Coronary artery (tissue), 2 donors: ENCODE results near the gene CTH.

Experiments used
- DNase-seq: peaks from one replicate; pipeline ENCODE4 v3.0.0-alpha.2; 2017; ENCODE audit warnings: low spot score
- H3K27ac ChIP-seq, 2 donors: fragments of 200-600 bp; sonication (generic); one replicate each; pipeline ENCODE4 v1.5.1; 2016 to 2019
- H3K4me3 ChIP-seq: fragments of 200-600 bp; sonication (generic); 2 replicates; pipeline ENCODE4 v1.5.1; 2016; ENCODE audit warnings: mild to moderate bottlenecking, moderate library complexity
- CTCF ChIP-seq: fragments of 200-600 bp; sonication (generic); IDR thresholded peaks from one replicate; pipeline ENCODE4 v1.5.1; 2019; ENCODE audit warnings: antibody characterized with exemption

The CTH gene

GRCh38 chr1:70429219-70429618 lies 18.2 kb downstream of the CTH start:
- no peak overlapping the region for H3K4me3 ChIP-seq
- TF ChIP-seq CTCF: no peak
- no peak overlapping the region for H3K27ac ChIP-seq
- DNase-seq: no peak

DNA sequence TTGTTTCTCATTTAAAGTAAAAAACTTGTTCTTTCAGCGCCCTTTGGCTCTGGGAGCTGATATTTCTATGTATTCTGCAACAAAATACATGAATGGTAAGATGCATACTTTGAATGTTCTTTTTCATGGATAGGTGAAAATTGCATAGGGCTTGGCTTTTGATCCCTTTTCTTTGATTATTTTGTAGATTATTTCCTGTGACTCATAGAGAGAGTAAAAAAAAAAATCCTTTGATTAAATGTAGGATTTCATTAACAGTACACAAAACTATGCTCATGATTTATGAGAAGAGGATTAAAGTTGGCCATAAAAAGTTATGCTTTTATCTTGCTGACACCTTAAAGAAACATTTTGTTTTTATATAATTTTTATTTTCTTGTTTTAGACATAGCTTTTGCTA lies 18.7 kb downstream of the CTH start:
- TF ChIP-seq CTCF: no peak
- Histone ChIP-seq H3K27ac (no peak overlapping the region), H3K4me3 (no peak overlapping the region)
- DNase-seq: no peak

DNA sequence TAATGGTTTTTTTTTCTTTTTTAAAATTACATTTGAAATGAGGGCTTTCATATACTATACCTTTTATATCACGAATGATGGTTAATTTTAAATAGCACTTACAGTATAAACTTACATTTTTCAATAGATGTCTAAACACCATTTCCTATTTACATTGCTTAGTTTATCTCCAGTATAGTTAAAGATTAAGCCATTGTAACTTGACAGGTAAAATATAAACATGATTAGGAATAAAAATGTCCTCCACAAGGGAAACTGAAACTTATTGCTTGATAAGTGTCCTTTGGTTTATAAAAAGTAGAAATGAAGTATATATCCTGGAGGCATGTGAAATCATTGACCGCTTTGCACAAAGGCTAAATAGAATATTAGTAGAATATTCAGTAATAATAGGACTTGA lies 20.2 kb downstream of the CTH start:
- Histone ChIP-seq H3K27ac (no peak overlapping the region), H3K4me3 (no peak overlapping the region)
- no peak for DNase-seq
- no peak for TF ChIP-seq CTCF

- Histone ChIP-seq H3K4me3 (no peak overlapping the region), H3K27ac (no peak overlapping the region)
- DNase-seq: no peak
- no peak for TF ChIP-seq CTCF
Observed at GRCh38 chr1:70431874-70432273, 20.8 kb downstream of the CTH start.

- no peak for TF ChIP-seq CTCF
- Histone ChIP-seq H3K4me3 (no peak overlapping the region), H3K27ac (no peak overlapping the region)
- DNase-seq: no peak
Observed at GRCh38 chr1:70434253-70434859, 23.3 kb downstream of the CTH start.

DNA sequence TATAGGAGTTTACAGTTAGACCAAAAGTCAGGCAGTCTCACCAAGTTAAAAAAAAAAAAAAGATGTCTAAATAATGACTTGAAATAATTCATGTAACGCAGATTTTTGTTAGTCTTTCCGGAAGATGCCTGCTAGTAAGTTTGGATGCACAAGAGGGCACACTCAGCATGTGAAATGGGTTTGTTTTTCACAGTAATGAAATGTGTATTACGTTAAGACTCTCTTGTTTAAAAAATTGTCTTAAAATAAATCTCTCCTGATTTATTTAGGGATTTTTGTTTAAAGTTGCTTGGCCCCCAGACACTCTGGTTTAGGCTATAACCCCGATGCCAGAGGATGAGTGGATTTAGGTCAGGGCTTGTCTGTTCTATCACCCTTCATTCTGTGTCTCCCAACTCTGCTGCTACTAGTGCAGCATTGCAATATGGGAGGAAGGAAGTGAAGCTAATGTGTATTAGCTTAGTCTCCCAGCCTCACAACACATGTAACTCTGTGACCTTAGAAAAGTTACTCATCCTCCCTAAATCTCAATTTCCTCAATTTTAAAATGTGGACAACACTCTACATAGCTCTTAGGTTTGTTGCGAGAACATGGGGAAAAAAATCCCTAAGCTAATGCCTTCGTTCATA lies 25.7 kb downstream of the CTH start:
- no peak for DNase-seq
- Histone ChIP-seq H3K27ac (no peak overlapping the region), H3K4me3 (no peak overlapping the region)
- TF ChIP-seq CTCF: no peak

- DNase-seq: no peak
- no peak overlapping the region for H3K27ac ChIP-seq
- TF ChIP-seq CTCF: no peak
- no peak overlapping the region for H3K4me3 ChIP-seq
Observed at GRCh38 chr1:70438529-70438928, 27.5 kb downstream of the CTH start.
